KOPT-K1 (cell line): Measurements from ENCODE around the gene SENP1.

Source experiments
- H3K27ac ChIP-seq: fragments of 200-600 bp; sonication (generic); 2 replicates; pipeline ENCODE4 v1.5.1; 2016; ENCODE audit warnings: antibody characterized with exemption, mild to moderate bottlenecking, low read depth, low read length; ENCODE audit not compliant: poor library complexity, severe bottlenecking
- H3K36me3 ChIP-seq: fragments of 200-600 bp; sonication (generic); 2 replicates; pipeline ENCODE4 v1.5.1; 2017; ENCODE audit warnings: antibody characterized with exemption, mild to moderate bottlenecking, low read length, moderate library complexity; ENCODE audit not compliant: insufficient read depth
- H3K9me3 ChIP-seq: fragments of 200-600 bp; sonication (generic); 2 replicates; pipeline ENCODE4 v1.5.1; 2017; ENCODE audit warnings: antibody characterized with exemption, low read length, mild to moderate bottlenecking; ENCODE audit not compliant: insufficient read depth, poor library complexity, severe bottlenecking

The SENP1 gene

GRCh38 chr12:48026060-48026827, 79.6 kb downstream of the SENP1 start:
- Histone ChIP-seq H3K36me3 (no peaks in the 10 kb centered on the region), H3K27ac (no peak overlapping the region), H3K9me3 (no peaks in the 10 kb centered on the region)

- H3K9me3 ChIP-seq = no peaks in the 10 kb centered on the region
- no peak overlapping the region for H3K27ac ChIP-seq
- H3K36me3 ChIP-seq = no peaks in the 10 kb centered on the region
These were observed 80.6 kb downstream of the SENP1 start for GRCh38 chr12:48025281-48025680.

- no peaks in the 10 kb centered on the region for H3K36me3 ChIP-seq
- H3K27ac ChIP-seq = no peak overlapping the region
- no peaks in the 10 kb centered on the region for H3K9me3 ChIP-seq
These were observed 81.1 kb downstream of the SENP1 start for GRCh38 chr12:48024735-48025134.

GRCh38 chr12:48023386-48023785, 82.5 kb downstream of the SENP1 start:
- Histone ChIP-seq H3K27ac (no peak overlapping the region), H3K36me3 (no peaks in the 10 kb centered on the region), H3K9me3 (no peaks in the 10 kb centered on the region)

- no peak overlapping the region for H3K27ac ChIP-seq
- no peaks in the 10 kb centered on the region for H3K9me3 ChIP-seq
- H3K36me3 ChIP-seq = no peaks in the 10 kb centered on the region
These were observed 83.0 kb downstream of the SENP1 start for GRCh38 chr12:48022676-48023385.

GRCh38 chr12:48022180-48022521, 83.7 kb downstream of the SENP1 start:
- H3K36me3 ChIP-seq = no peaks in the 10 kb centered on the region
- H3K9me3 ChIP-seq = no peaks in the 10 kb centered on the region
- H3K27ac ChIP-seq = no peak overlapping the region

GRCh38 chr12:48021485-48022179, 84.2 kb downstream of the SENP1 start:
- no peaks in the 10 kb centered on the region for H3K9me3 ChIP-seq
- no peak overlapping the region for H3K27ac ChIP-seq
- H3K36me3 ChIP-seq = no peaks in the 10 kb centered on the region

- H3K36me3 ChIP-seq = no peaks in the 10 kb centered on the region
- no peak overlapping the region for H3K27ac ChIP-seq
- H3K9me3 ChIP-seq = no peaks in the 10 kb centered on the region
These were observed 86.1 kb downstream of the SENP1 start for GRCh38 chr12:48019639-48020265.

- H3K9me3 ChIP-seq = no peaks in the 10 kb centered on the region
- H3K36me3 ChIP-seq = no peaks in the 10 kb centered on the region
- H3K27ac ChIP-seq = no peak overlapping the region
These were observed 87.3 kb downstream of the SENP1 start for GRCh38 chr12:48018618-48018995.

GRCh38 chr12:48017921-48018617, 87.8 kb downstream of the SENP1 start:
- no peaks in the 10 kb centered on the region for H3K36me3 ChIP-seq
- H3K27ac ChIP-seq = no peak overlapping the region
- no peaks in the 10 kb centered on the region for H3K9me3 ChIP-seq

- H3K27ac ChIP-seq = no peak overlapping the region
- H3K36me3 ChIP-seq = no peaks in the 10 kb centered on the region
- H3K9me3 ChIP-seq = no peaks in the 10 kb centered on the region
These were observed 88.4 kb downstream of the SENP1 start for GRCh38 chr12:48017496-48017895.

- Histone ChIP-seq H3K9me3 (no peaks in the 10 kb centered on the region), H3K36me3 (no peaks in the 10 kb centered on the region), H3K27ac (no peak overlapping the region)
These were observed 89.4 kb downstream of the SENP1 start for GRCh38 chr12:48016373-48017020.

GRCh38 chr12:48015954-48016353, 89.9 kb downstream of the SENP1 start:
- no peaks in the 10 kb centered on the region for H3K36me3 ChIP-seq
- no peak overlapping the region for H3K27ac ChIP-seq
- H3K9me3 ChIP-seq = no peaks in the 10 kb centered on the region

GRCh38 chr12:48015129-48015528, 90.8 kb downstream of the SENP1 start:
- Histone ChIP-seq H3K36me3 (no peaks in the 10 kb centered on the region), H3K27ac (no peak overlapping the region), H3K9me3 (no peaks in the 10 kb centered on the region)
